Gastrocnemius medialis (tissue), 4 donors: ENCODE data around the gene AQP5.

Experiments used
- POLR2A ChIP-seq, 2 donors: fragments of 450-650 bp; IDR thresholded peaks; one replicate each; pipeline ENCODE4 v1.6.1; 2017; ENCODE audit warnings: antibody characterized with exemption in 2 of 2, mild to moderate bottlenecking in 2 of 2, moderate library complexity in 2 of 2
- TF ChIP-seq, protein P1 (sequence below), 5 experiments: fragments of 450-650 bp in 3 of 5; fragments of 200-600 bp in 2 of 5; sonication (generic) in 2 of 5; IDR thresholded peaks in 4 of 5; conservative IDR thresholded peaks in 1 of 5; 1 replicate in 4 of 5; 2 replicates in 1 of 5; pipeline ENCODE4 v1.5.1; 2016 to 2019; ENCODE audit warnings: antibody characterized with exemption in 5 of 5, mild to moderate bottlenecking in 3 of 5, moderate library complexity in 3 of 5

DNA sequence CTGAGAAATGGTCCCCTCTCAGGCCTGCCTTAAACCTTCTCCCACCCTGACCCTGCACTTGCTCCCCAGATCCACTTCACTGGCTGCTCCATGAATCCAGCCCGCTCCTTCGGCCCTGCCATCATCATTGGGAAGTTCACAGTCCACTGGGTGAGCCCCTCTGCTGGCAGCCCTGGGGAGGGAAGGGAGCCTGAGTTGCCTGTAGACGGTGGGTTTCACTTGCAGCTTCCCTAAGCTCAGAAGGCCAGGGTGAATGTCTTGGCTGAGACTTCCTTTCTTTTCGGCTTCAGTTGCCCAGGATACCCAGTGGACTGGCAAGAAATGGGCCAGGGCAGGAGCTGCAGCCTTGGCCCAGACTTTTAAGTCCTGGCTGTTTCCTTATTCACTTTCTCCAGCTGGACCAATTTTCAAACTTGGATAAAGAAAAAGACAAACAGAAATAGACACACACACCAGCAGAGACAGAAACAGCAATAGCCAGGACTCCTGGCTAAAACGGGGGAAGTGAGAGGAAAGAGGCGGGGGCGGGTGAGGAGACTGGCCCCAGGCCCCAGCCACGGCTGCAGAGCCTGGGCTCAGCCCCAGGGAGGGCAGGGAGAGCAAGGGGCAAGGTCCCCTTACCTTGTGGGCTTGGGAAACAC lies 13.1 kb downstream of the AQP5 start:
- TF ChIP-seq, protein P1, sequence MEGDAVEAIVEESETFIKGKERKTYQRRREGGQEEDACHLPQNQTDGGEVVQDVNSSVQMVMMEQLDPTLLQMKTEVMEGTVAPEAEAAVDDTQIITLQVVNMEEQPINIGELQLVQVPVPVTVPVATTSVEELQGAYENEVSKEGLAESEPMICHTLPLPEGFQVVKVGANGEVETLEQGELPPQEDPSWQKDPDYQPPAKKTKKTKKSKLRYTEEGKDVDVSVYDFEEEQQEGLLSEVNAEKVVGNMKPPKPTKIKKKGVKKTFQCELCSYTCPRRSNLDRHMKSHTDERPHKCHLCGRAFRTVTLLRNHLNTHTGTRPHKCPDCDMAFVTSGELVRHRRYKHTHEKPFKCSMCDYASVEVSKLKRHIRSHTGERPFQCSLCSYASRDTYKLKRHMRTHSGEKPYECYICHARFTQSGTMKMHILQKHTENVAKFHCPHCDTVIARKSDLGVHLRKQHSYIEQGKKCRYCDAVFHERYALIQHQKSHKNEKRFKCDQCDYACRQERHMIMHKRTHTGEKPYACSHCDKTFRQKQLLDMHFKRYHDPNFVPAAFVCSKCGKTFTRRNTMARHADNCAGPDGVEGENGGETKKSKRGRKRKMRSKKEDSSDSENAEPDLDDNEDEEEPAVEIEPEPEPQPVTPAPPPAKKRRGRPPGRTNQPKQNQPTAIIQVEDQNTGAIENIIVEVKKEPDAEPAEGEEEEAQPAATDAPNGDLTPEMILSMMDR (IDR thresholded peaks at IDR 0.05 in 4 of 5, conservative IDR thresholded peaks at IDR 0.05 in 1 of 5): no peak
- TF ChIP-seq POLR2A (IDR thresholded peaks at IDR 0.05): no peak
